ENCODE results near the gene PHGDH. TPM values are rescaled to one million over a fixed set of nuclear protein-coding genes. Genes with fewer than 3 reads are reported as not detected.

The PHGDH gene
- 136 and 198 TPM in 2 replicates for total RNA-seq

GRCh38 chr1:119711804-119712341 is at the start of gene PHGDH:
TSS of gene PHGDH (plus strand) at chr1:119711934. CDS start at chr1:119712023, 89 bp downstream.

GRCh38 chr1:119768778-119769177 is 57.0 kb downstream of the PHGDH start, which contains the start of gene HMGCS2:
TSS of gene HMGCS2 (minus strand) at chr1:119768905. CDS start at chr1:119768844, 61 bp downstream.

Other genes starting within 250 kb of the PHGDH start
- gene HSD3B1, start 204.7 kb upstream of the PHGDH start, total RNA-seq = not detected in 2 replicates
- 4.0 and 12.0 TPM in 2 replicates for gene ZNF697, start 63.7 kb upstream of the PHGDH start, total RNA-seq
- gene HMGCS2, start 57.0 kb downstream of the PHGDH start, total RNA-seq = not detected in 2 replicates
- not detected in 2 replicates for gene REG4, start 99.5 kb downstream of the PHGDH start, total RNA-seq
- gene ADAM30, start 184.6 kb downstream of the PHGDH start, total RNA-seq = not detected in 2 replicates